Caco-2 (cell line): ENCODE data around the gene STPG2. TPM values are rescaled to one million over a fixed set of nuclear protein-coding genes. Genes with fewer than 3 reads are reported as not detected.

Experiments
- BruUV-seq: library from RNA; stranded (reverse); fragments of 400-500 nt; replicated peaks from 2 replicates; lab custom pipeline; 2021; lab: Mats Ljungman, UMichigan
- CTCF ChIA-PET: fragments of 300-600 bp; sonication (Branson Sonifier 250); formaldehyde crosslinking; loops from one replicate; lab custom pipeline; 2022; ENCODE audit warnings: antibody characterized with exemption; lab: Charles Lee
- POLR2A ChIA-PET: fragments of 300-600 bp; sonication (Branson Sonifier 250); formaldehyde crosslinking; loops from one replicate; lab custom pipeline; 2022; ENCODE audit warnings: antibody characterized with exemption; lab: Charles Lee
- DNase-seq, 2 experiments: peaks; one replicate each; pipeline versions ENCODE4 v3.0.0 to v3.0.0-alpha.2; 2020 to 2022
- H3K27me3 ChIP-seq: replicated peaks from 2 replicates; pipeline ENCODE4 v1.6.0; 2011; ENCODE audit warnings: low read length; ENCODE audit not compliant: control insufficient read depth, insufficient read depth
- H3K36me3 ChIP-seq: 2 replicates; pipeline ENCODE4 v1.5.1; 2011; ENCODE audit warnings: low read length; ENCODE audit not compliant: control insufficient read depth, insufficient read depth
- H3K4me1 ChIP-seq: fragments of 250-450 bp; sonication (Bioruptor Pico); 2 replicates; pipeline ENCODE4 v1.5.1; 2020; ENCODE audit warnings: mild to moderate bottlenecking
- H3K4me3 ChIP-seq: 2 replicates; pipeline ENCODE4 v1.5.1; 2011; ENCODE audit warnings: low read depth, mild to moderate bottlenecking, control low read depth, low read length
- H3K9me3 ChIP-seq: fragments of 250-450 bp; sonication (Bioruptor Pico); 2 replicates; pipeline ENCODE4 v1.5.1; 2020; ENCODE audit warnings: mild to moderate bottlenecking, moderate library complexity
- H3K27ac Mint-ChIP-seq: one replicate; pipeline ENCODE4 v1.8.0; 2022; ENCODE audit warnings: mixed read lengths; ENCODE audit not compliant: unreplicated experiment
- H3K27me3 Mint-ChIP-seq: one replicate; pipeline ENCODE4 v1.8.0; 2022; ENCODE audit warnings: mixed read lengths; ENCODE audit not compliant: insufficient read depth, unreplicated experiment
- H3K36me3 Mint-ChIP-seq: one replicate; pipeline ENCODE4 v1.8.0; 2022; ENCODE audit warnings: mild to moderate bottlenecking, mixed read lengths; ENCODE audit not compliant: insufficient read depth, unreplicated experiment
- H3K4me1 Mint-ChIP-seq: one replicate; pipeline ENCODE4 v1.8.0; 2022; ENCODE audit warnings: low read depth, mixed read lengths; ENCODE audit not compliant: unreplicated experiment
- H3K4me3 Mint-ChIP-seq: one replicate; pipeline ENCODE4 v1.8.0; 2022; ENCODE audit warnings: mild to moderate bottlenecking, moderate library complexity, mixed read lengths; ENCODE audit not compliant: unreplicated experiment
- H3K9me3 Mint-ChIP-seq: one replicate; pipeline ENCODE4 v1.8.0; 2022; ENCODE audit warnings: mixed read lengths; ENCODE audit not compliant: unreplicated experiment
- intact Hi-C: fragments of 100-400 bp; cut with micrococcal nuclease; formaldehyde crosslinking; loops from one replicate; pipeline ENCODE4 v1.10.0; 2022; ENCODE audit not compliant: unreplicated experiment
- total RNA-seq: library from RNA; stranded (reverse); gene quantifications from 2 replicates; pipeline ENCODE4 v1.2.3, GENCODE V29; 2022
- TF ChIP-seq, protein P1 (sequence below), 2 experiments: fragments of 200-600 bp in 1 of 2; IDR thresholded peaks; 1 replicate in 1 of 2; 2 replicates in 1 of 2; pipeline versions ENCODE4 v1.5.1 to v1.8.0; 2011 to 2022; ENCODE audit warnings: antibody characterized with exemption in 1 of 2, control low read depth in 1 of 2, inconsistent platforms in 1 of 2, low read depth in 1 of 2, low read length in 1 of 2, mild to moderate bottlenecking in 1 of 2, moderate library complexity in 1 of 2; ENCODE audit not compliant: insufficient read depth in 1 of 2, severe bottlenecking in 1 of 2, unreplicated experiment in 1 of 2

STPG2 gene
- total RNA-seq, 1 experiment from 2014 or later = not detected

- Histone ChIP-seq H3K4me1 (no peaks in the 10 kb centered on the region), H3K36me3 (no peaks in the 10 kb centered on the region), H3K4me3 (no peak overlapping the region), H3K27me3 (no peaks in the 10 kb centered on the region), H3K9me3 (no peaks in the 10 kb centered on the region)
- TF ChIP-seq, protein P1, sequence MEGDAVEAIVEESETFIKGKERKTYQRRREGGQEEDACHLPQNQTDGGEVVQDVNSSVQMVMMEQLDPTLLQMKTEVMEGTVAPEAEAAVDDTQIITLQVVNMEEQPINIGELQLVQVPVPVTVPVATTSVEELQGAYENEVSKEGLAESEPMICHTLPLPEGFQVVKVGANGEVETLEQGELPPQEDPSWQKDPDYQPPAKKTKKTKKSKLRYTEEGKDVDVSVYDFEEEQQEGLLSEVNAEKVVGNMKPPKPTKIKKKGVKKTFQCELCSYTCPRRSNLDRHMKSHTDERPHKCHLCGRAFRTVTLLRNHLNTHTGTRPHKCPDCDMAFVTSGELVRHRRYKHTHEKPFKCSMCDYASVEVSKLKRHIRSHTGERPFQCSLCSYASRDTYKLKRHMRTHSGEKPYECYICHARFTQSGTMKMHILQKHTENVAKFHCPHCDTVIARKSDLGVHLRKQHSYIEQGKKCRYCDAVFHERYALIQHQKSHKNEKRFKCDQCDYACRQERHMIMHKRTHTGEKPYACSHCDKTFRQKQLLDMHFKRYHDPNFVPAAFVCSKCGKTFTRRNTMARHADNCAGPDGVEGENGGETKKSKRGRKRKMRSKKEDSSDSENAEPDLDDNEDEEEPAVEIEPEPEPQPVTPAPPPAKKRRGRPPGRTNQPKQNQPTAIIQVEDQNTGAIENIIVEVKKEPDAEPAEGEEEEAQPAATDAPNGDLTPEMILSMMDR (IDR thresholded peaks at IDR 0.05; ENCODE audit: insufficient read depth in 1 of 2, low read depth in 1 of 2, low read length in 1 of 2, severe bottlenecking in 1 of 2, unreplicated experiment in 1 of 2) = no peak
- ChIA-PET CTCF (no interaction called here), POLR2A (no interaction called here)
- Mint-ChIP-seq H3K27ac (no peak overlapping the region), H3K4me1 (no peaks in the 10 kb centered on the region), H3K36me3 (no peaks in the 10 kb centered on the region), H3K4me3 (no peak overlapping the region), H3K9me3 (no peaks in the 10 kb centered on the region), H3K27me3 (peaks cover 3% of the 10 kb centered on the region)
- intact Hi-C loops = no loop called here
- no TSS peak for BruUV-seq
- DNase-seq = no peak
These were observed 373.1 kb downstream of the STPG2 start for GRCh38 chr4:97770222-97770621.

GRCh38 chr4:97762115-97762512 is 381.2 kb downstream of the STPG2 start:
- no peaks in the 10 kb centered on the region for H3K9me3 ChIP-seq
- H3K36me3 ChIP-seq = no peaks in the 10 kb centered on the region
- no peak overlapping the region for H3K27ac Mint-ChIP-seq
- BruUV-seq = no TSS peak
- no peaks in the 10 kb centered on the region for H3K4me1 Mint-ChIP-seq
- peaks cover 5% of the 10 kb centered on the region for H3K27me3 Mint-ChIP-seq
- intact Hi-C loops = no loop called here
- H3K4me1 ChIP-seq = no peaks in the 10 kb centered on the region
- ChIA-PET POLR2A (no interaction called here), CTCF (no interaction called here)
- no peak overlapping the region for H3K4me3 Mint-ChIP-seq
- no peak overlapping the region for H3K4me3 ChIP-seq
- H3K27me3 ChIP-seq = no peaks in the 10 kb centered on the region
- DNase-seq = no peak
- TF ChIP-seq, protein P1 (IDR thresholded peaks at IDR 0.05; ENCODE audit: insufficient read depth in 1 of 2, low read depth in 1 of 2, low read length in 1 of 2, severe bottlenecking in 1 of 2, unreplicated experiment in 1 of 2) = no peak
- no peaks in the 10 kb centered on the region for H3K36me3 Mint-ChIP-seq
- H3K9me3 Mint-ChIP-seq = no peaks in the 10 kb centered on the region

DNA sequence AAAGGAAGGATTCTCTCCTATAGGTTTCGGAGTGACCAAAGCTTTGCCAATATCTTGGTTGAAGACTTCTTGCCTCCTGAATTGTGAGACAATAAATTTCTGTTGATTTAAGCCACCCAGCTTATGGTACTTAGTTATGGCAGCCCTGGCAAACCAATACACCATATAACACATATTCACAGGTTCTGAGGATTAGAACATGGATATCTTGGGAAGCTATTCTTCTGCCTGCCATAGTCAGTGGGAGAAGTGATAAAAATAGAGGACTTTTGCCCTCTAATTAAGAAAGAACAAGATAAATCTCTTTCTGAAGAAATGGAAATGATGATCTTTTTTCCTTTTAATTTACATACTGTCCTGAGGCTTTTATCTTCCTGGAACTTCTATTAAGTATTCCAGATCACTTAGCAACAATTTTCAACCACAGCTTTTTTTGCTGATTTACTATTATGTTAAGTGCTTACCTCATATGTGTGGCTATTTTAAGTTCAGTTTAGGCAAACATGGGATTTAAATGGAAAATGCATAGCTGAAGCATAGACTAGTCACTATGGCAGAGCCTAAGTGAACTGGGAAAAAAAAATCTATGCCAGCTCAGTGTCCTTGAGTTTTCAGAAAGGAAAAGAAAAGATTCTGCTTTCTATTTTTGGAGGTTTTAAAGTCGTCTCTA is 381.7 kb downstream of the STPG2 start:
- Mint-ChIP-seq H3K9me3 (no peaks in the 10 kb centered on the region), H3K4me1 (no peaks in the 10 kb centered on the region), H3K4me3 (no peak overlapping the region), H3K36me3 (no peaks in the 10 kb centered on the region), H3K27ac (no peak overlapping the region), H3K27me3 (peaks cover 9% of the 10 kb centered on the region)
- Histone ChIP-seq H3K36me3 (no peaks in the 10 kb centered on the region), H3K9me3 (no peaks in the 10 kb centered on the region), H3K4me1 (no peaks in the 10 kb centered on the region), H3K27me3 (no peaks in the 10 kb centered on the region), H3K4me3 (no peak overlapping the region)
- POLR2A ChIA-PET = no interaction called here
- TF ChIP-seq, protein P1 (IDR thresholded peaks at IDR 0.05; ENCODE audit: insufficient read depth in 1 of 2, low read depth in 1 of 2, low read length in 1 of 2, severe bottlenecking in 1 of 2, unreplicated experiment in 1 of 2) = no peak
- CTCF ChIA-PET = no interaction called here
- intact Hi-C loops = no loop called here
- DNase-seq = no peak
- no TSS peak for BruUV-seq
